ENCODE measurements around the gene C19orf67. TPM values are rescaled to one million over a fixed set of nuclear protein-coding genes. Genes with fewer than 3 reads are reported as not detected.

The C19orf67 gene
- total and polyA plus RNA-seq, 2 of the 4 experiments (the other 2 are of a cell fraction): not detected

DNA sequence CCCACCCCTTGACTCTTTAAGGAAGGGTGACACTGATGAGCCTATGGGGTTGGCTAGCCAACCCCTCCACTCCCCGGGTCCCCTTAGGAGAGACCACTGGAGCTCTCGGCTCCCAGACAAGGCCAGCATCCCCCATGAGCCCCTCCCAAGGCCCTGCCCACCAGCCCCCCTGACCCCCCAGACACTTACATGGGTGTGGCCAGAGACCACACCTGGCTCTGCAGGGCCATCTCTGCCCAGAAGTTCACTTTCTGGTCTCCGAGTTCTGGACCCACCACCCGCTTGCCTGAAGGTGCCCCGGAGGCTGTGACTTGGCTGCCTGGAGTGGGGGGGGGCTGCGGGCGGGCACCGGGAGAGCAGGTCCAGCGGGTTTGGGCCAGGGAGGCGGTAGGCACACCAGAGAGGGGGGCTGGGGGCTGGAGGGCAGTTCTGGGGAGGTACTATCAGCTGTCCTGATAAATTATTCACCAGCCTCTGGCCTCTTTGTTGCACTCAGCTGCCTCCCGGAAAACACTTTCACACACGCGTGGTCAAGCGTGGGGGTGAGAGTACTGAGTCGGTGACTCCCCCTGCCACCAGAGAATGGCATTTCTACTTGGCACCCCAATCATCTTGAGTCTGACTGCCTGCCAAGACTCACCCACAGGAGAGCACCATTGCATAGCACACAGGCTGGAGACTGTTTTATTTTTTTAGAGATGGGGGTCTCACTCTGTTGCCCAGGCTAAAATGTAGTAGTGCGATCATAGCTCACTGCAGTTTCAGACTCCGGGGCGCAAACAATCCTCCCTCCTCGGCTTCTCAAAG, 23.6 kb downstream of the C19orf67 start, which contains the start of gene PALM3:
Gene PALM3, minus strand, starts transcription at position 326 of the 807 bp plus-strand sequence. Its CDS starts 96 bp downstream, at position 230.
- Histone ChIP-seq H3K27me3 (ENCODE audit: control insufficient read depth, insufficient read depth, low read length) (peaks cover 27% of the 10 kb centered on the region), H4K91ac (ENCODE audit: insufficient read depth, low read depth, low read length) (no peak within 1 kb of the TSS), H3K9me3 (ENCODE audit: control insufficient read depth, insufficient read depth, low read length) (no peaks in the 10 kb centered on the region), H3K14ac (replicated peaks; ENCODE audit: low read depth, low read length) (no peak within 1 kb of the TSS), H3K4me2 (ENCODE audit: low read depth, low read length) (no peak within 1 kb of the TSS), H2BK20ac (ENCODE audit: low read depth, low read length) (no peak within 1 kb of the TSS), H4K8ac (ENCODE audit: low read depth in 2 of 2, low read length in 2 of 2) (no peak within 1 kb of the TSS), H3K56ac (ENCODE audit: extremely low read depth, insufficient read depth, low read length) (no peak within 1 kb of the TSS), H3K4me3 (ENCODE audit: insufficient read depth, low read depth, low read length) (no peak within 1 kb of the TSS), H3K9ac (ENCODE audit: low read depth, low read length) (no peak within 1 kb of the TSS), H4K20me1 (ENCODE audit: insufficient read depth, low read length) (no peaks in the 10 kb centered on the region), H3K36me3 (ENCODE audit: control insufficient read depth, insufficient read depth, low read length) (no peaks in the 10 kb centered on the region), H3K23ac (ENCODE audit: low read depth, low read length) (no peak within 1 kb of the TSS), H3K79me1 (ENCODE audit: low read depth in 1 of 2, low read length in 2 of 2) (no peaks in the 10 kb centered on the region), H2AK9ac (replicated peaks; ENCODE audit: low read depth, low read length, poor library complexity) (no peak within 1 kb of the TSS), H4K5ac (ENCODE audit: low read depth, low read length) (no peak within 1 kb of the TSS), H3K18ac (ENCODE audit: low read depth, low read length) (no peak within 1 kb of the TSS), H2AFZ (replicated peaks; ENCODE audit: low read length, poor library complexity) (no peak within 1 kb of the TSS), H3K4me1 (ENCODE audit: control insufficient read depth, insufficient read depth, low read length) (peaks cover 1% of the 10 kb centered on the region; the same call in 1 of the 2 replicates), H2BK15ac (ENCODE audit: low read depth, low read length) (no peak within 1 kb of the TSS), H2BK120ac (ENCODE audit: low read depth, low read length) (no peak within 1 kb of the TSS), H2BK5ac (ENCODE audit: low read depth, low read length, poor library complexity, severe bottlenecking) (no peak within 1 kb of the TSS), H3K4ac (ENCODE audit: low read depth, low read length) (no peak within 1 kb of the TSS), H3K9me1 (ENCODE audit: insufficient read depth, low read length) (no peaks in the 10 kb centered on the region), H3K27ac (ENCODE audit: insufficient read depth, low read length) (no peak within 1 kb of the TSS), H2AK5ac (ENCODE audit: low read depth, low read length) (no peak within 1 kb of the TSS)
- no TSS peak for BruUV-seq (replicated peaks)
- dilution Hi-C loops (cut with HindIII; ENCODE audit: low sequenced_read_pairs, unreplicated experiment) (no loop called here), in situ Hi-C loops (cut with MboI; ENCODE audit: low sequenced_read_pairs) (no loop called here), intact Hi-C loops (cut with micrococcal nuclease) (no loop called here)
- DNase-seq: no peak
- WGBS, 2 experiments (ENCODE audit: extremely low coverage in 2 of 2, insufficient read length in 1 of 2): 82% methylated on average over 7 of the region's 19 CpGs; no CpG with 5 or more reads in 1 of the 2 experiments
- ChIA-PET CTCF (no interaction called here), POLR2A (ENCODE audit: unreplicated experiment) (no interaction called here)
- TF ChIP-seq, protein P1, sequence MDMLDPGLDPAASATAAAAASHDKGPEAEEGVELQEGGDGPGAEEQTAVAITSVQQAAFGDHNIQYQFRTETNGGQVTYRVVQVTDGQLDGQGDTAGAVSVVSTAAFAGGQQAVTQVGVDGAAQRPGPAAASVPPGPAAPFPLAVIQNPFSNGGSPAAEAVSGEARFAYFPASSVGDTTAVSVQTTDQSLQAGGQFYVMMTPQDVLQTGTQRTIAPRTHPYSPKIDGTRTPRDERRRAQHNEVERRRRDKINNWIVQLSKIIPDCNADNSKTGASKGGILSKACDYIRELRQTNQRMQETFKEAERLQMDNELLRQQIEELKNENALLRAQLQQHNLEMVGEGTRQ (IDR thresholded peaks at IDR 0.05; ENCODE audit: low read depth, low read length): no peak
- TF ChIP-seq RCOR1 (IDR thresholded peaks at IDR 0.05; ENCODE audit: insufficient replicate concordance, low read length) (no peak), MXI1 (IDR thresholded peaks at IDR 0.05; ENCODE audit: borderline replicate concordance, low read depth, low read length) (no peak), BHLHE40 (IDR thresholded peaks at IDR 0.05; ENCODE audit: low read depth, low read length) (no peak), RFX5 (IDR thresholded peaks at IDR 0.05; ENCODE audit: low read depth, low read length) (no peak), MAZ (IDR thresholded peaks at IDR 0.05; ENCODE audit: borderline replicate concordance, low read depth, low read length) (no peak), NFE2L2 (IDR thresholded peaks at IDR 0.05; ENCODE audit: low read depth, low read length) (no peak), MAFK (IDR thresholded peaks at IDR 0.05; ENCODE audit: low read depth, low read length) (no peak), POLR2A (IDR thresholded peaks at IDR 0.05; ENCODE audit: low read depth, low read length) (no peak), CHD1 (IDR thresholded peaks at IDR 0.05; ENCODE audit: low read depth, low read length) (no peak), SMC3 (IDR thresholded peaks at IDR 0.05; ENCODE audit: low read depth, low read length) (no peak), CEBPB (IDR thresholded peaks at IDR 0.05; ENCODE audit: low read depth, low read length) (no peak), RAD21 (IDR thresholded peaks at IDR 0.05; ENCODE audit: low read length) (no peak), FOS (IDR thresholded peaks at IDR 0.05; ENCODE audit: low read depth, low read length) (no peak)
- TF ChIP-seq, protein P2, sequence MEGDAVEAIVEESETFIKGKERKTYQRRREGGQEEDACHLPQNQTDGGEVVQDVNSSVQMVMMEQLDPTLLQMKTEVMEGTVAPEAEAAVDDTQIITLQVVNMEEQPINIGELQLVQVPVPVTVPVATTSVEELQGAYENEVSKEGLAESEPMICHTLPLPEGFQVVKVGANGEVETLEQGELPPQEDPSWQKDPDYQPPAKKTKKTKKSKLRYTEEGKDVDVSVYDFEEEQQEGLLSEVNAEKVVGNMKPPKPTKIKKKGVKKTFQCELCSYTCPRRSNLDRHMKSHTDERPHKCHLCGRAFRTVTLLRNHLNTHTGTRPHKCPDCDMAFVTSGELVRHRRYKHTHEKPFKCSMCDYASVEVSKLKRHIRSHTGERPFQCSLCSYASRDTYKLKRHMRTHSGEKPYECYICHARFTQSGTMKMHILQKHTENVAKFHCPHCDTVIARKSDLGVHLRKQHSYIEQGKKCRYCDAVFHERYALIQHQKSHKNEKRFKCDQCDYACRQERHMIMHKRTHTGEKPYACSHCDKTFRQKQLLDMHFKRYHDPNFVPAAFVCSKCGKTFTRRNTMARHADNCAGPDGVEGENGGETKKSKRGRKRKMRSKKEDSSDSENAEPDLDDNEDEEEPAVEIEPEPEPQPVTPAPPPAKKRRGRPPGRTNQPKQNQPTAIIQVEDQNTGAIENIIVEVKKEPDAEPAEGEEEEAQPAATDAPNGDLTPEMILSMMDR (conservative IDR thresholded peaks at IDR 0.05; ENCODE audit: low read depth, low read length): no peak
- TF ChIP-seq, protein P3, sequence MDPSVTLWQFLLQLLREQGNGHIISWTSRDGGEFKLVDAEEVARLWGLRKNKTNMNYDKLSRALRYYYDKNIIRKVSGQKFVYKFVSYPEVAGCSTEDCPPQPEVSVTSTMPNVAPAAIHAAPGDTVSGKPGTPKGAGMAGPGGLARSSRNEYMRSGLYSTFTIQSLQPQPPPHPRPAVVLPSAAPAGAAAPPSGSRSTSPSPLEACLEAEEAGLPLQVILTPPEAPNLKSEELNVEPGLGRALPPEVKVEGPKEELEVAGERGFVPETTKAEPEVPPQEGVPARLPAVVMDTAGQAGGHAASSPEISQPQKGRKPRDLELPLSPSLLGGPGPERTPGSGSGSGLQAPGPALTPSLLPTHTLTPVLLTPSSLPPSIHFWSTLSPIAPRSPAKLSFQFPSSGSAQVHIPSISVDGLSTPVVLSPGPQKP (IDR thresholded peaks at IDR 0.05; ENCODE audit: borderline replicate concordance, low read depth, low read length): no peak
- ATAC-seq (ENCODE audit: low read depth): no peak

All from IMR-90 (cell line).